ENCODE results near the gene STYXL2.

DNA sequence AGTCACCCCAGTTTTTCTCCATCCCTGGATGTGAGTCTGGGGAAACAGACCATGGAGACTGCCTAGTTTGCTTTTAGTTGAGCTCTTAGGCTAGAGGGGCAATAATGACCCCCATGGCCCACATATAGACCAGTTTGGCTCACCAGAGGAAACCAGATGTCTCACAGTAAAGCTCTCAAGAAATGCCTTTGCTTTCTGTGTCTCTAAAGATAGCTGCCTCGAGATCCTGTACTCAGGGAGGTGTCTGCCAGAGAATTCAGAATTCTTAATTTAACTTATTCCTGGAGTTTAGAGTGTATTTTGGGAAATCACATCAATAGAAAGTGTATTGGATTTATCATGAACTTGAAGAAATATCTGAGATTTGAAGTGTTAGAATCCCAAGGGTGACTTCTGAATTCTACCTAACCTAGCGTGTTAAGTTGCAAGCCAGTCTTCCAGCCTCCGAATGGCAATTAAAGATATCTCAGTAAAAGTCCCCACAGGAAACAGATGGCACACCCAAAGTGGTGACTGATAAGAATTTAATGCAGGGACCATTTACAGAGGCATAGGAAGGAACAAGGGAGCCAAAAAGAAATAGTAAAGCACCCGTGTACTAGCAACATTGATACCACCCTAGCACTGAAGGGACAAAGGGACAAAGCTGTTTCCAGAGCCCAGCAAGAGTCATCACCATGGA lies 37.1 kb downstream of the STYXL2 start:
- TF ChIP-seq, protein P1, sequence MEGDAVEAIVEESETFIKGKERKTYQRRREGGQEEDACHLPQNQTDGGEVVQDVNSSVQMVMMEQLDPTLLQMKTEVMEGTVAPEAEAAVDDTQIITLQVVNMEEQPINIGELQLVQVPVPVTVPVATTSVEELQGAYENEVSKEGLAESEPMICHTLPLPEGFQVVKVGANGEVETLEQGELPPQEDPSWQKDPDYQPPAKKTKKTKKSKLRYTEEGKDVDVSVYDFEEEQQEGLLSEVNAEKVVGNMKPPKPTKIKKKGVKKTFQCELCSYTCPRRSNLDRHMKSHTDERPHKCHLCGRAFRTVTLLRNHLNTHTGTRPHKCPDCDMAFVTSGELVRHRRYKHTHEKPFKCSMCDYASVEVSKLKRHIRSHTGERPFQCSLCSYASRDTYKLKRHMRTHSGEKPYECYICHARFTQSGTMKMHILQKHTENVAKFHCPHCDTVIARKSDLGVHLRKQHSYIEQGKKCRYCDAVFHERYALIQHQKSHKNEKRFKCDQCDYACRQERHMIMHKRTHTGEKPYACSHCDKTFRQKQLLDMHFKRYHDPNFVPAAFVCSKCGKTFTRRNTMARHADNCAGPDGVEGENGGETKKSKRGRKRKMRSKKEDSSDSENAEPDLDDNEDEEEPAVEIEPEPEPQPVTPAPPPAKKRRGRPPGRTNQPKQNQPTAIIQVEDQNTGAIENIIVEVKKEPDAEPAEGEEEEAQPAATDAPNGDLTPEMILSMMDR (IDR thresholded peaks at IDR 0.05; ENCODE audit: insufficient read depth, low read length) = no peak
- no peak for TF ChIP-seq POLR2AphosphoS5 (IDR thresholded peaks at IDR 0.05; ENCODE audit: low read depth)
- no peak for TF ChIP-seq GABPA (IDR thresholded peaks at IDR 0.05; ENCODE audit: low read depth)
- TF ChIP-seq REST (IDR thresholded peaks at IDR 0.05; ENCODE audit: insufficient replicate concordance, low read depth) = no peak

All from HL-60 (cell line).